ENCODE measurements around the gene TSPAN19.

DNA sequence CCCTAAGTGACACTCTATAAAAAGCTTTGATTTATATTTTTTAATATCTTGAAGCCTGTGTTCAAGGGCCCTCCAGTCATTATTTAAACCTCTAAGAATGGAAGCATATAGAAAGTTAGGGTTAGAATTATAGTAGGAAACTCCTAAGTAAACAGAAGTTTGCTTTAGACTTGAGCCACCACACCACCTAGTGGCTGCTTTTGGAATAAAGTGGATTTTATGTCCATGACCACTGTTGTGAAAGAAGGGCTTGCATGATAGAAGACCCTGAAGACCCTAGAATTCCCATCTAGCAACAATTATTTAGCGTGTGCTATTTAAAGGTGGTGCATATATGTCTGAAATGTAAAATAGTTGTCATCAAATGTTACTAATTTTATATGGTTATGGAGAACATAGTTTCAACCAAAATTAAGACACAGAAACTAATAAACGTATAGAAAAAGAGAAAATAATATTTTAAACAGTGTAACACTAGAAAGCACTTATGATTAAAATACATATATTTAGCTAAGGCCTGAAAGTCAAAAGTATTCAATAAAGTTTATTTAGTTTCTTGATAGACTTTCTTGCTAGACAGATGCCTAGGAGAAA is 21.4 kb upstream of the TSPAN19 start:
- TF ChIP-seq EZH2 (IDR thresholded peaks at IDR 0.05; ENCODE audit: low read length, unreplicated experiment): no peak
- TF ChIP-seq, protein P1, sequence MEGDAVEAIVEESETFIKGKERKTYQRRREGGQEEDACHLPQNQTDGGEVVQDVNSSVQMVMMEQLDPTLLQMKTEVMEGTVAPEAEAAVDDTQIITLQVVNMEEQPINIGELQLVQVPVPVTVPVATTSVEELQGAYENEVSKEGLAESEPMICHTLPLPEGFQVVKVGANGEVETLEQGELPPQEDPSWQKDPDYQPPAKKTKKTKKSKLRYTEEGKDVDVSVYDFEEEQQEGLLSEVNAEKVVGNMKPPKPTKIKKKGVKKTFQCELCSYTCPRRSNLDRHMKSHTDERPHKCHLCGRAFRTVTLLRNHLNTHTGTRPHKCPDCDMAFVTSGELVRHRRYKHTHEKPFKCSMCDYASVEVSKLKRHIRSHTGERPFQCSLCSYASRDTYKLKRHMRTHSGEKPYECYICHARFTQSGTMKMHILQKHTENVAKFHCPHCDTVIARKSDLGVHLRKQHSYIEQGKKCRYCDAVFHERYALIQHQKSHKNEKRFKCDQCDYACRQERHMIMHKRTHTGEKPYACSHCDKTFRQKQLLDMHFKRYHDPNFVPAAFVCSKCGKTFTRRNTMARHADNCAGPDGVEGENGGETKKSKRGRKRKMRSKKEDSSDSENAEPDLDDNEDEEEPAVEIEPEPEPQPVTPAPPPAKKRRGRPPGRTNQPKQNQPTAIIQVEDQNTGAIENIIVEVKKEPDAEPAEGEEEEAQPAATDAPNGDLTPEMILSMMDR (conservative IDR thresholded peaks at IDR 0.05; ENCODE audit: low read depth, low read length): peak; percentile 85
